ENCODE data around the gene TCF25. TPM values are rescaled to one million over a fixed set of nuclear protein-coding genes. Genes with fewer than 3 reads are reported as not detected.

Gene TCF25
- total RNA-seq, 1 donor from 2014 or later: 177 TPM

GRCh38 chr16:89958068-89958467 is 84.7 kb downstream of the TCF25 start:
- FAIRE-seq: no peak
- DNase-seq (ENCODE audit: low spot score in 2 of 2): no peak

GRCh38 chr16:89958596-89958995 is 85.2 kb downstream of the TCF25 start:
- DNase-seq (ENCODE audit: low spot score in 2 of 2) (no peak), FAIRE-seq (no peak)

DNA sequence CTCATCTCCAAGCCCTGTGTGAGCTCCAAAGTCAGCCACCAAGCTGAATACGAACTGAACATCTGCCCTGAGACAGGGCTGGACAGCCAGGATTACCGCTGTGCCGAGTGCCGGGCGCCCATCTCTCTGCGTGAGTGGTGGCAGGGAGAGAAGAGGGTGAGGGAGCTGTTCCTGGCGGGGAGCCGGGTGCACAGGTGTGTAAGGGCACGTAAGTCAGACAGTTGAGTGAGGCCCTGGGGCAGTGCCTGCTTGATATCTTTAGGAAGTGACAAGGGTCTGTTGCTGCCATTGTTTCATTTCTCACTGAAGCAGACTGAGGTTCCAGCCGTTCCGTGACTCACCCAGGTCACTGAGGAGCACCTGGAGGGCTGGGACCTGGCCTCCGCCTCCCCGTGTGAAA is 87.6 kb downstream of the TCF25 start:
- no peak for FAIRE-seq
- no peak for DNase-seq (ENCODE audit: low spot score in 2 of 2)

Other genes starting within 250 kb of the TCF25 start
- 81.9 TPM for gene CHMP1A, start 215.9 kb upstream of the TCF25 start, total RNA-seq
- gene SPATA33, start 215.8 kb upstream of the TCF25 start, total RNA-seq: 7.7 TPM
- 30.6 TPM for gene CDK10, start 186.9 kb upstream of the TCF25 start, total RNA-seq
- gene SPATA2L, start 171.9 kb upstream of the TCF25 start, total RNA-seq: 20.0 TPM
- 7.7 TPM for gene VPS9D1, start 152.7 kb upstream of the TCF25 start, total RNA-seq
- gene ZNF276, start 152.1 kb upstream of the TCF25 start, total RNA-seq: 11.8 TPM
- gene FANCA, start 56.9 kb upstream of the TCF25 start, total RNA-seq: 8.2 TPM
- gene SPIRE2, start 45.1 kb upstream of the TCF25 start, total RNA-seq: 14.7 TPM
- 3.3 TPM for gene MC1R, start 45.3 kb downstream of the TCF25 start, total RNA-seq
- 3,334 TPM for gene TUBB3, start 49.8 kb downstream of the TCF25 start, total RNA-seq
- gene DEF8, start 75.2 kb downstream of the TCF25 start, total RNA-seq: 51.8 TPM
- 10.6 TPM for gene DBNDD1, start 145.9 kb downstream of the TCF25 start, total RNA-seq
- gene PRDM7, start 203.7 kb downstream of the TCF25 start, total RNA-seq: not detected

All from frontal cortex (tissue), 4 donors.